SK-N-MC (cell line): ENCODE measurements around the gene TPRG1L.

Source experiments
- DNase-seq: peaks from one replicate; pipeline ENCODE4 v3.0.0-alpha.2; 2011; ENCODE audit warnings: low read depth, low spot score
- H3K27ac ChIP-seq: fragments of 200-600 bp; sonication (generic); 2 replicates; pipeline ENCODE4 v1.5.1; 2016; ENCODE audit warnings: mixed run types
- H3K36me3 ChIP-seq: fragments of 200-600 bp; sonication (generic); 2 replicates; pipeline ENCODE4 v1.6.1; 2017; ENCODE audit warnings: antibody characterized with exemption, low read length, mixed read lengths; ENCODE audit not compliant: insufficient read depth
- H3K4me3 ChIP-seq: fragments of 200-600 bp; sonication (generic); 2 replicates; pipeline ENCODE4 v1.5.1; 2016
- H3K9ac ChIP-seq: fragments of 200-600 bp; sonication (generic); 2 replicates; pipeline ENCODE4 v1.8.0; 2017; ENCODE audit warnings: mixed run types, mixed read lengths; ENCODE audit not compliant: insufficient read length
- H3K9me3 ChIP-seq: fragments of 200-600 bp; sonication (generic); 2 replicates; pipeline ENCODE4 v1.6.1; 2017; ENCODE audit warnings: low read depth, mild to moderate bottlenecking, antibody characterized with exemption, low read length, moderate library complexity, mixed read lengths
- EZH2 ChIP-seq: fragments of 200-600 bp; sonication (generic); IDR thresholded peaks from one replicate; pipeline ENCODE4 v1.6.1; 2017; ENCODE audit warnings: antibody characterized with exemption
- FOXP2 ChIP-seq: optimal IDR thresholded peaks from 2 replicates; pipeline ENCODE3; 2011; ENCODE audit warnings: mild to moderate bottlenecking, moderate library complexity; ENCODE audit not compliant: insufficient read depth; ENCODE audit errors: extremely low read length, control extremely low read depth
- POLR2AphosphoS5 ChIP-seq: IDR thresholded peaks from 2 replicates; pipeline ENCODE4 v1.6.1; 2012; ENCODE audit warnings: mild to moderate bottlenecking, low read depth, low read length, borderline replicate concordance

The TPRG1L gene

GRCh38 chr1:3597599-3597964 is 27.2 kb upstream of the TPRG1L start:
- TF ChIP-seq FOXP2 (no peak), POLR2AphosphoS5 (no peak), EZH2 (no peak)
- H3K4me3 ChIP-seq, result no peak overlapping the region
- no peaks in the 10 kb centered on the region for H3K9me3 ChIP-seq
- H3K27ac ChIP-seq, result no peak overlapping the region
- DNase-seq, result no peak
- no peak overlapping the region for H3K9ac ChIP-seq
- no peaks in the 10 kb centered on the region for H3K36me3 ChIP-seq

DNA sequence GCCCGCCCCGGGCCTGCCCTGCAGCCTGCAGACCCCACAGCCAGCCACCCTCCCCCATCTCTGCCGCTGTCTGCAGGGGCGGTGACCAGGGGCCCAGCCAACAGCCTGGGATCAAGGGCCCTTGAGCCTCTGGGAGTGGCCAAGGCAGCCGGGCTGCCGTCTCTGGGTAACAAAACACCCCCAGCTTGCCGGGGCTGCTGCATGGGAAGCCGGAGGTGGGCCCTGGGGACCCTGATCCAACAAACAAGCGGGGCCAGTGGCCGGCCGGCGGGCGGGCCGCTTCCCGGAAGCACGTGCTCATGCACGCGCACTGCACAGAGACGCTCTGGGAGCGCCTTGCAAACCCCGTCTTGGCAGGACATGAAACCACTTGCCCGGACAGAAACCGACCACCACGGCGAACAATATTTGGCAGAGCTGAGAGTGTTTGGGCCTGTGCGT is 26.7 kb upstream of the TPRG1L start:
- TF ChIP-seq EZH2 (no peak), FOXP2 (no peak), POLR2AphosphoS5 (no peak)
- Histone ChIP-seq H3K36me3 (no peaks in the 10 kb centered on the region), H3K9ac (no peak overlapping the region), H3K27ac (no peak overlapping the region), H3K9me3 (no peaks in the 10 kb centered on the region), H3K4me3 (no peak overlapping the region)
- DNase-seq, result no peak

DNA sequence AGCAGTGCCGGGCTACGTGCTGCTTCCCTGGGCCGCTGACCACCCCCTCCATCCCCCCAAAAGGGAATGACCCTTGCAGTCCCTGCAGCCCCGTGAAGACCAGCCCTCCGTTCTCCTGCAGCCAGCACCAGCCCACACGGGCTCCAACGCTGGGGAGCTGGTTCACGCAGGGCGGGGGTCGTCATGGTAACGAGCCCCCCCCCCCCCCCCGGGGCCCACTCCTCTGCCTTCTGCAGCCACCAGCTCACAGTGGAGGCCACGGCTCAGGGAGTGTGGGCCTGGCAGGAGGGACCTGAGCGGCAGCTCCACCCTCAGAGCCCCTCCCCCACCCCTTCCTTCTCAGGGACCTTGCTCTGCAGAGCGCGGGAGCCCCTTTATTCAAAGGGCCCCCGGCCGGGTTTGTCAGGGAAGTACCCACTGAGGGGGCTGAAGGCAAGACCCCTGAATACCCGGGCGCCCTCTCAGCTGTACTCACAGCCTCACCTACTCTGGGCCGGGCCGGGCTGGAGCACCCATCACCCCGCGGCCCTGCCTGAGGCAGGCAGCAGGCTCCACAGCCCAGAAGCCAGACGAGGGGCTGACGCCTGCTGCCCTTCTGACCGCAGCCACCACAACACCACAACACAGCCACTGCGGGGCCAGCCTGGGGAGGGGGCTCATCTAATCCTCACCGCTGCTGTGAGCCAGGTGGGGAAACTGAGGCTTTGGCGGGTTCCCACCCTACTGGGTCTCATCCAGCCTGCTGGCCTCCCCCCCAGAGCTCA is 26.1 kb upstream of the TPRG1L start:
- DNase-seq, result no peak
- Histone ChIP-seq H3K36me3 (no peaks in the 10 kb centered on the region), H3K27ac (no peak overlapping the region), H3K9ac (no peak overlapping the region), H3K4me3 (no peak overlapping the region), H3K9me3 (no peaks in the 10 kb centered on the region)
- TF ChIP-seq FOXP2 (no peak), EZH2 (no peak), POLR2AphosphoS5 (no peak)

- Histone ChIP-seq H3K27ac (no peak overlapping the region), H3K9me3 (no peaks in the 10 kb centered on the region), H3K36me3 (no peaks in the 10 kb centered on the region), H3K9ac (no peak overlapping the region), H3K4me3 (no peak overlapping the region)
- no peak for TF ChIP-seq POLR2AphosphoS5
- no peak for DNase-seq
Measured at GRCh38 chr1:3599286-3599811, 25.5 kb upstream of the TPRG1L start.

- Histone ChIP-seq H3K9me3 (no peaks in the 10 kb centered on the region), H3K36me3 (no peaks in the 10 kb centered on the region), H3K9ac (no peak overlapping the region), H3K4me3 (no peak overlapping the region), H3K27ac (no peak overlapping the region)
- TF ChIP-seq POLR2AphosphoS5 (no peak), EZH2 (no peak), FOXP2 (no peak)
- DNase-seq, result no peak
Measured at GRCh38 chr1:3599816-3600215, 25.0 kb upstream of the TPRG1L start.

DNA sequence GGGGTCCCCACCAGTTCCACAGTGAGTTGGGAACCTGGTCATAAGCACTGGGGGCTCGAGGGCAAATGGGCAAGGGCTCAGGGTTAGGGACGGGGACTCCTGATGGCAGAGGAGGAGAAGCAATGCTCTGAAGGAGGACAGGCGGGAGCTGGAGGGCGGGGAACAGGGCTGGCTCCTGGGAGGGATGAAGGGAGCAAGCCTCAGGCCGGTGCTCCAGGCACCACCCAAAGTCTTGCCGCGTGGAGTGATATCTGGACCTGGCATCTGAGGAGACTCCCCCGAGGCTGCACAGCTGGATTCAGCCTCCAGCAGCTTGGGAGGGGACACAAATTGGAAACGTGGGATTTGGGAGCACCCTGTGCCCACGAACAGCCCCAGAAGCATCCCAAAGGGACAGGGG is 24.5 kb upstream of the TPRG1L start:
- H3K9me3 ChIP-seq, result no peaks in the 10 kb centered on the region
- TF ChIP-seq FOXP2 (no peak), POLR2AphosphoS5 (no peak), EZH2 (no peak)
- DNase-seq, result no peak
- no peak overlapping the region for H3K4me3 ChIP-seq
- H3K27ac ChIP-seq, result no peak overlapping the region
- no peak overlapping the region for H3K9ac ChIP-seq
- no peaks in the 10 kb centered on the region for H3K36me3 ChIP-seq

DNA sequence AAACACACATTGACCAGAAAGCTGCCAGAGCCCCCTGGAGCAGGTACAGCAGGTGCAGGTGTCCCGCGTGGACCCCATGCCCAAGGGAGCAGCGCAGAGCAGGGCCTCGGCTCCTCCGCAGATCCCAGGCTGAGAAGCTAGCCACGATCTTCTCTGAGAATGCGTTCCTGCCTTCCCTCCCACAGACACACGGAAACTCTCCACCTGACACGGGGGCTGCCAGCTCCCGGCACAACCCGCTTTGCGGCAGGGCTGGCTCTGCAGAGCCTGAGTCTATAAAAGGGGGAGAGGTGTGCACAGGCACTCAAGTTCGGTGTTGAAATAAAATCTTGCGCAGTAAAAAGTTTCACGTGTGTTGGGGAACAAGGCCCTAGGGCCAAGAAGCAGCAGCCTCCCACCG is 23.1 kb upstream of the TPRG1L start:
- Histone ChIP-seq H3K36me3 (no peaks in the 10 kb centered on the region), H3K27ac (no peak overlapping the region), H3K9ac (no peak overlapping the region), H3K4me3 (no peak overlapping the region), H3K9me3 (no peaks in the 10 kb centered on the region)
- no peak for DNase-seq
- TF ChIP-seq EZH2, result no peak
- TF ChIP-seq POLR2AphosphoS5, result no peak
- TF ChIP-seq FOXP2, result no peak

GRCh38 chr1:3602375-3602774 is 22.4 kb upstream of the TPRG1L start:
- no peak overlapping the region for H3K27ac ChIP-seq
- H3K9ac ChIP-seq, result no peak overlapping the region
- no peaks in the 10 kb centered on the region for H3K36me3 ChIP-seq
- H3K4me3 ChIP-seq, result no peak overlapping the region
- TF ChIP-seq FOXP2, result no peak
- TF ChIP-seq EZH2, result no peak
- no peak for TF ChIP-seq POLR2AphosphoS5
- no peaks in the 10 kb centered on the region for H3K9me3 ChIP-seq
- no peak for DNase-seq

DNA sequence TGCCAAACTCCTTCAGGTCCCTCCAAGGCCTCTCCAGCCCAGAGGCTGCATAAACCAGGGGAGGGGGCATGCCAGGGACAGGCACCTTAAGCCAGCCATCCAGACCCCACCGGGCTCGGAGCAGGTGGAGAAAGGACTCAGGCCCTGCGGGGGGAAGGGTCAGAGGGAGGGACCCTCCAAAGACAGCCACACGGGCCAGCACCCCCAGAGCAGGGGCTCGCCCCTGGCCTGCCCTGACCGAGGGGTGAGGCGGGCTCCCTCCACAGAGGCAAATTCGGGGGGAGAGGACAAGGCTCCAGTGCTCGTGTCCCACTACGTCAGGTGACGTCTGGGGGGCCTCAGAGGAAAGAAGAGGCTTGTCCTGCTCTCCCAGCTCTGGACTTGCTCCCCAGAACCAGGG is 21.7 kb upstream of the TPRG1L start:
- TF ChIP-seq POLR2AphosphoS5 (no peak), EZH2 (no peak), FOXP2 (no peak)
- H3K27ac ChIP-seq, result no peak overlapping the region
- DNase-seq, result no peak
- H3K4me3 ChIP-seq, result no peak overlapping the region
- no peak overlapping the region for H3K9ac ChIP-seq
- no peaks in the 10 kb centered on the region for H3K36me3 ChIP-seq
- H3K9me3 ChIP-seq, result no peaks in the 10 kb centered on the region
